GM12878 (cell line): Measurements from ENCODE around the gene CCNB1. TPM values are rescaled to one million over a fixed set of nuclear protein-coding genes. Genes with fewer than 3 reads are reported as not detected.

Source experiments
- BRCA1 ChIP-seq: IDR thresholded peaks from 2 replicates; pipeline ENCODE4 v1.6.1; 2011; ENCODE audit warnings: low read depth, low read length, improper control_type of control experiment
- EED ChIP-seq: sonication (generic); IDR thresholded peaks from 2 replicates; pipeline ENCODE4 v1.6.1; 2016; ENCODE audit warnings: antibody characterized with exemption, low read depth
- EZH2 ChIP-seq: IDR thresholded peaks from 2 replicates; pipeline ENCODE4 v1.6.1; 2012; ENCODE audit warnings: low read depth, mild to moderate bottlenecking, control low read depth, inconsistent platforms, low read length, borderline replicate concordance; ENCODE audit not compliant: control insufficient read depth
- IKZF2 ChIP-seq, 2 experiments: fragments of 450-650 bp; IDR thresholded peaks; 2 replicates each; pipeline ENCODE4 v1.6.1; 2017; ENCODE audit warnings: mild to moderate bottlenecking in 2 of 2, moderate library complexity in 2 of 2
- KAT2A ChIP-seq: conservative IDR thresholded peaks from 2 replicates; pipeline ENCODE4 v1.6.1; 2011; ENCODE audit warnings: low read depth, low read length; ENCODE audit not compliant: control insufficient read depth
- MTA2 ChIP-seq: fragments of 450-650 bp; IDR thresholded peaks from 2 replicates; pipeline ENCODE4 v1.6.1; 2016; ENCODE audit warnings: low read depth, mild to moderate bottlenecking, moderate library complexity
- MXI1 ChIP-seq: fragments of 150-350 bp; IDR thresholded peaks from 2 replicates; pipeline ENCODE4 v1.6.1; 2011; ENCODE audit warnings: low read depth, mild to moderate bottlenecking, inconsistent platforms, low read length, improper control_type of control experiment
- NFXL1 ChIP-seq: fragments of 450-650 bp; IDR thresholded peaks from 2 replicates; pipeline ENCODE4 v1.6.1; 2017; ENCODE audit warnings: antibody characterized with exemption, mild to moderate bottlenecking, borderline replicate concordance
- NFYA ChIP-seq: IDR thresholded peaks from 2 replicates; pipeline ENCODE4 v1.6.1; 2011; ENCODE audit warnings: low read depth, mild to moderate bottlenecking, low read length, improper control_type of control experiment, borderline replicate concordance
- NRF1 ChIP-seq: conservative IDR thresholded peaks from 2 replicates; pipeline ENCODE4 v1.6.1; 2011; ENCODE audit warnings: mild to moderate bottlenecking, low read depth, low read length, improper control_type of control experiment
- RAD51 ChIP-seq: fragments of 450-650 bp; IDR thresholded peaks from 2 replicates; pipeline ENCODE4 v1.6.1; 2016; ENCODE audit warnings: moderate library complexity, mild to moderate bottlenecking, inconsistent platforms
- RB1 ChIP-seq: fragments of 450-650 bp; formaldehyde crosslinking; IDR thresholded peaks from 2 replicates; pipeline ENCODE4 v1.6.1; 2017; ENCODE audit warnings: mild to moderate bottlenecking, borderline replicate concordance
- RUNX3 ChIP-seq: IDR thresholded peaks from 2 replicates; pipeline ENCODE4 v1.6.1; 2012; ENCODE audit warnings: low read length, inconsistent platforms
- SPI1 ChIP-seq: IDR thresholded peaks from 2 replicates; pipeline ENCODE4 v1.6.1; 2011; ENCODE audit warnings: low read depth, mild to moderate bottlenecking, low read length, moderate library complexity, borderline replicate concordance; ENCODE audit not compliant: insufficient read depth
- STAT1 ChIP-seq: fragments of 450-650 bp; conservative IDR thresholded peaks from 2 replicates; pipeline ENCODE4 v1.6.1; 2014; ENCODE audit warnings: antibody characterized with exemption, mild to moderate bottlenecking
- TCF7 ChIP-seq: IDR thresholded peaks from 2 replicates; pipeline ENCODE4 v1.6.1; 2014; ENCODE audit warnings: antibody characterized with exemption, borderline replicate concordance
- ZNF24 ChIP-seq: fragments of 450-650 bp; IDR thresholded peaks from 2 replicates; pipeline ENCODE4 v1.6.1; 2017; ENCODE audit warnings: antibody characterized with exemption, mild to moderate bottlenecking
- polyA plus RNA-seq, 11 experiments: library from polyadenylated mRNA; depleted of rRNA in 4 of 11; unstranded in 6 of 11; stranded (reverse) in 5 of 11; fragments of >200 nt; fragmentation: Nextera tagmentation in 4 of 11; fragmentation: Illumina TruSeq in 1 of 11; extraction: Ambion mirVana in 4 of 11; extraction: Trizol in 1 of 11; gene quantifications; 1 replicate in 1 of 11; 2 replicates in 10 of 11; pipeline versions ENCODE4 v1.2.1 to v1.2.3, GENCODE V29; 2011 to 2016; ENCODE audit warnings: inconsistent platforms in 2 of 11, missing spikeins in 2 of 11, low read depth in 1 of 11
- total RNA-seq, 4 experiments: library from RNA; depleted of rRNA in 3 of 4; stranded (reverse); fragments of >200 nt in 3 of 4; fragmentation: Illumina TruSeq in 1 of 4; extraction: Trizol in 1 of 4; gene quantifications; 2 replicates each; pipeline versions ENCODE4 v1.2.1 to v1.2.3, GENCODE V29; 2013 to 2021
- TF ChIP-seq, protein P1 (sequence below): IDR thresholded peaks from 2 replicates; pipeline ENCODE4 v1.6.1; 2012; ENCODE audit warnings: improper control_type of control experiment, low read depth, low read length; ENCODE audit not compliant: insufficient replicate concordance
- TF ChIP-seq, protein P2 (sequence below), 3 experiments: IDR thresholded peaks in 2 of 3; conservative IDR thresholded peaks in 1 of 3; 2 replicates each; pipeline ENCODE4 v1.5.1; 2011; ENCODE audit warnings: low read depth in 3 of 3, low read length in 3 of 3, mild to moderate bottlenecking in 3 of 3, control low read depth in 2 of 3, moderate library complexity in 2 of 3, inconsistent platforms in 1 of 3, mixed read lengths in 1 of 3; ENCODE audit not compliant: control insufficient read depth in 2 of 3, insufficient read depth in 1 of 3; ENCODE audit errors: extremely low read depth in 1 of 3
- TF ChIP-seq, protein P3 (sequence below): fragments of 450-650 bp; IDR thresholded peaks from 2 replicates; pipeline ENCODE4 v1.6.1; 2018; ENCODE audit warnings: mild to moderate bottlenecking, low read depth, moderate library complexity; ENCODE audit not compliant: partially characterized antibody

The CCNB1 gene
- total and polyA plus RNA-seq, 10 of the 15 experiments (the other 5 are each of a cell fraction or from before 2014, with no cell fraction given) = 148 to 403 (median 210) TPM

DNA sequence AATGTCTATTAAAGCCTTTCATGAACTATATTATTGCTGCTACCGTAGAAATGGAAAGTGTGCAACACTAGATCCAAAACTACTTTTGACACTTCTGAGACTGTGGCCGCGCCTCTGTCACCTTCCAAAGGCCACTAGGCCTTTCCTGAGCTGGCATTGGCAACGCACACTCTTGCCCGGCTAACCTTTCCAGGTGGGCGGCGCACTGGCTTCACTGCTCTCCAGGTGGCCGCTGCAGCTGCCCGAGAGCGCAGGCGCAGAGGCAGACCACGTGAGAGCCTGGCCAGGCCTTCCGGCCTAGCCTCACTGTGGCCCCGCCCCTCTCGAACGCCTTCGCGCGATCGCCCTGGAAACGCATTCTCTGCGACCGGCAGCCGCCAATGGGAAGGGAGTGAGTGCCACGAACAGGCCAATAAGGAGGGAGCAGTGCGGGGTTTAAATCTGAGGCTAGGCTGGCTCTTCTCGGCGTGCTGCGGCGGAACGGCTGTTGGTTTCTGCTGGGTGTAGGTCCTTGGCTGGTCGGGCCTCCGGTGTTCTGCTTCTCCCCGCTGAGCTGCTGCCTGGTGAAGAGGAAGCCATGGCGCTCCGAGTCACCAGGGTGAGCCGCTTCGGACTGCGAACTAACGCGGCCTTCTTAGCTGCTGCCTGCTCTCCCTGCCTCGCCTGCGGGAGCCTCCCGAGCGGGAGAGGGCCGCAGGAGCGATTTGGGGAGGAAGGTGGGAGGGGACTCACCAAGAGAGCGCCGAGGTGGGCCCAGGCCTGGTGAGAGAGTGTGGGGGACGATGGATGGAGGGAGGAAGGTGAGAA is at the start of gene CCNB1 (continued):
- TF ChIP-seq, protein P1, sequence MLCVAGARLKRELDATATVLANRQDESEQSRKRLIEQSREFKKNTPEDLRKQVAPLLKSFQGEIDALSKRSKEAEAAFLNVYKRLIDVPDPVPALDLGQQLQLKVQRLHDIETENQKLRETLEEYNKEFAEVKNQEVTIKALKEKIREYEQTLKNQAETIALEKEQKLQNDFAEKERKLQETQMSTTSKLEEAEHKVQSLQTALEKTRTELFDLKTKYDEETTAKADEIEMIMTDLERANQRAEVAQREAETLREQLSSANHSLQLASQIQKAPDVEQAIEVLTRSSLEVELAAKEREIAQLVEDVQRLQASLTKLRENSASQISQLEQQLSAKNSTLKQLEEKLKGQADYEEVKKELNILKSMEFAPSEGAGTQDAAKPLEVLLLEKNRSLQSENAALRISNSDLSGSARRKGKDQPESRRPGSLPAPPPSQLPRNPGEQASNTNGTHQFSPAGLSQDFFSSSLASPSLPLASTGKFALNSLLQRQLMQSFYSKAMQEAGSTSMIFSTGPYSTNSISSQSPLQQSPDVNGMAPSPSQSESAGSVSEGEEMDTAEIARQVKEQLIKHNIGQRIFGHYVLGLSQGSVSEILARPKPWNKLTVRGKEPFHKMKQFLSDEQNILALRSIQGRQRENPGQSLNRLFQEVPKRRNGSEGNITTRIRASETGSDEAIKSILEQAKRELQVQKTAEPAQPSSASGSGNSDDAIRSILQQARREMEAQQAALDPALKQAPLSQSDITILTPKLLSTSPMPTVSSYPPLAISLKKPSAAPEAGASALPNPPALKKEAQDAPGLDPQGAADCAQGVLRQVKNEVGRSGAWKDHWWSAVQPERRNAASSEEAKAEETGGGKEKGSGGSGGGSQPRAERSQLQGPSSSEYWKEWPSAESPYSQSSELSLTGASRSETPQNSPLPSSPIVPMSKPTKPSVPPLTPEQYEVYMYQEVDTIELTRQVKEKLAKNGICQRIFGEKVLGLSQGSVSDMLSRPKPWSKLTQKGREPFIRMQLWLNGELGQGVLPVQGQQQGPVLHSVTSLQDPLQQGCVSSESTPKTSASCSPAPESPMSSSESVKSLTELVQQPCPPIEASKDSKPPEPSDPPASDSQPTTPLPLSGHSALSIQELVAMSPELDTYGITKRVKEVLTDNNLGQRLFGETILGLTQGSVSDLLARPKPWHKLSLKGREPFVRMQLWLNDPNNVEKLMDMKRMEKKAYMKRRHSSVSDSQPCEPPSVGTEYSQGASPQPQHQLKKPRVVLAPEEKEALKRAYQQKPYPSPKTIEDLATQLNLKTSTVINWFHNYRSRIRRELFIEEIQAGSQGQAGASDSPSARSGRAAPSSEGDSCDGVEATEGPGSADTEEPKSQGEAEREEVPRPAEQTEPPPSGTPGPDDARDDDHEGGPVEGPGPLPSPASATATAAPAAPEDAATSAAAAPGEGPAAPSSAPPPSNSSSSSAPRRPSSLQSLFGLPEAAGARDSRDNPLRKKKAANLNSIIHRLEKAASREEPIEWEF = no peak
- TF ChIP-seq EZH2 = no peak
- TF ChIP-seq EED = no peak
- TF ChIP-seq STAT1 = no peak
- no peak for TF ChIP-seq MTA2
- TF ChIP-seq MXI1 = peak; percentile 100
- no peak for TF ChIP-seq RUNX3
- no peak for TF ChIP-seq ZNF24
- peak; percentile 65 for TF ChIP-seq NRF1
- TF ChIP-seq NFYA = peak; percentile 31; the same call in 1 of the 2 replicates
- TF ChIP-seq RAD51 = peak; percentile 80; the same call in 1 of the 2 replicates
- TF ChIP-seq BRCA1 = no peak
- TF ChIP-seq, protein P2, sequence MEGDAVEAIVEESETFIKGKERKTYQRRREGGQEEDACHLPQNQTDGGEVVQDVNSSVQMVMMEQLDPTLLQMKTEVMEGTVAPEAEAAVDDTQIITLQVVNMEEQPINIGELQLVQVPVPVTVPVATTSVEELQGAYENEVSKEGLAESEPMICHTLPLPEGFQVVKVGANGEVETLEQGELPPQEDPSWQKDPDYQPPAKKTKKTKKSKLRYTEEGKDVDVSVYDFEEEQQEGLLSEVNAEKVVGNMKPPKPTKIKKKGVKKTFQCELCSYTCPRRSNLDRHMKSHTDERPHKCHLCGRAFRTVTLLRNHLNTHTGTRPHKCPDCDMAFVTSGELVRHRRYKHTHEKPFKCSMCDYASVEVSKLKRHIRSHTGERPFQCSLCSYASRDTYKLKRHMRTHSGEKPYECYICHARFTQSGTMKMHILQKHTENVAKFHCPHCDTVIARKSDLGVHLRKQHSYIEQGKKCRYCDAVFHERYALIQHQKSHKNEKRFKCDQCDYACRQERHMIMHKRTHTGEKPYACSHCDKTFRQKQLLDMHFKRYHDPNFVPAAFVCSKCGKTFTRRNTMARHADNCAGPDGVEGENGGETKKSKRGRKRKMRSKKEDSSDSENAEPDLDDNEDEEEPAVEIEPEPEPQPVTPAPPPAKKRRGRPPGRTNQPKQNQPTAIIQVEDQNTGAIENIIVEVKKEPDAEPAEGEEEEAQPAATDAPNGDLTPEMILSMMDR (IDR thresholded peaks at IDR 0.05 in 2 of 3, conservative IDR thresholded peaks at IDR 0.05 in 1 of 3; ENCODE audit: control insufficient read depth in 2 of 3, extremely low read depth in 1 of 3, insufficient read depth in 1 of 3, low read depth in 3 of 3, low read length in 3 of 3) = 0 out of 6 replicates have a peak, but pooled peaks of 1 of the 3 experiments have one; percentile 3
- no peak for TF ChIP-seq SPI1
- TF ChIP-seq KAT2A = no peak
- peak; percentile 18; the same call in 1 of the 2 replicates for TF ChIP-seq RB1
- no peak for TF ChIP-seq TCF7
- TF ChIP-seq IKZF2 (IDR thresholded peaks at IDR 0.05) = no peak
- TF ChIP-seq NFXL1 = no peak
- TF ChIP-seq, protein P3, sequence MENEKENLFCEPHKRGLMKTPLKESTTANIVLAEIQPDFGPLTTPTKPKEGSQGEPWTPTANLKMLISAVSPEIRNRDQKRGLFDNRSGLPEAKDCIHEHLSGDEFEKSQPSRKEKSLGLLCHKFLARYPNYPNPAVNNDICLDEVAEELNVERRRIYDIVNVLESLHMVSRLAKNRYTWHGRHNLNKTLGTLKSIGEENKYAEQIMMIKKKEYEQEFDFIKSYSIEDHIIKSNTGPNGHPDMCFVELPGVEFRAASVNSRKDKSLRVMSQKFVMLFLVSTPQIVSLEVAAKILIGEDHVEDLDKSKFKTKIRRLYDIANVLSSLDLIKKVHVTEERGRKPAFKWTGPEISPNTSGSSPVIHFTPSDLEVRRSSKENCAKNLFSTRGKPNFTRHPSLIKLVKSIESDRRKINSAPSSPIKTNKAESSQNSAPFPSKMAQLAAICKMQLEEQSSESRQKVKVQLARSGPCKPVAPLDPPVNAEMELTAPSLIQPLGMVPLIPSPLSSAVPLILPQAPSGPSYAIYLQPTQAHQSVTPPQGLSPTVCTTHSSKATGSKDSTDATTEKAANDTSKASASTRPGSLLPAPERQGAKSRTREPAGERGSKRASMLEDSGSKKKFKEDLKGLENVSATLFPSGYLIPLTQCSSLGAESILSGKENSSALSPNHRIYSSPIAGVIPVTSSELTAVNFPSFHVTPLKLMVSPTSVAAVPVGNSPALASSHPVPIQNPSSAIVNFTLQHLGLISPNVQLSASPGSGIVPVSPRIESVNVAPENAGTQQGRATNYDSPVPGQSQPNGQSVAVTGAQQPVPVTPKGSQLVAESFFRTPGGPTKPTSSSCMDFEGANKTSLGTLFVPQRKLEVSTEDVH = no peak
